HepG2 (cell line): ENCODE results near the gene DQX1. TPM values are rescaled to one million over a fixed set of nuclear protein-coding genes. Genes with fewer than 3 reads are reported as not detected.

Experiments
- BCL6 ChIP-seq: IDR thresholded peaks from 2 replicates; pipeline ENCODE4 v1.6.1; 2016; ENCODE audit warnings: missing genetic modification reagents, missing compliant biosample characterization
- HOXA9 ChIP-seq: sonication (generic); formaldehyde crosslinking; IDR thresholded peaks from 2 replicates; pipeline ENCODE4 v1.8.1; 2022; ENCODE audit warnings: missing genetic modification reagents, mild to moderate bottlenecking, moderate library complexity, borderline replicate concordance
- JARID2 ChIP-seq: sonication (generic); formaldehyde crosslinking; IDR thresholded peaks from 2 replicates; pipeline ENCODE4 v1.8.1; 2023; ENCODE audit warnings: missing genetic modification reagents, inconsistent platforms; ENCODE audit not compliant: insufficient replicate concordance
- KAT7 ChIP-seq: IDR thresholded peaks from 2 replicates; pipeline ENCODE4 v1.6.1; 2018; ENCODE audit warnings: borderline replicate concordance, missing compliant biosample characterization
- KLF16 ChIP-seq, 2 experiments: sonication (generic) in 1 of 2; formaldehyde crosslinking in 1 of 2; IDR thresholded peaks; 2 replicates each; pipeline versions ENCODE4 v1.6.1 to v1.8.0; 2016 to 2023; ENCODE audit warnings: missing genetic modification reagents in 2 of 2, missing compliant biosample characterization in 1 of 2
- NBN ChIP-seq: fragments of 450-650 bp; conservative IDR thresholded peaks from 2 replicates; pipeline ENCODE4 v1.6.1; 2017
- NKX3-1 ChIP-seq: sonication (generic); formaldehyde crosslinking; IDR thresholded peaks from 2 replicates; pipeline ENCODE4 v1.5.0; 2020; ENCODE audit warnings: missing genetic modification reagents
- NPAS2 ChIP-seq: sonication (generic); formaldehyde crosslinking; IDR thresholded peaks from 2 replicates; pipeline ENCODE4 v1.8.0; 2022; ENCODE audit warnings: mild to moderate bottlenecking, missing genetic modification reagents, borderline replicate concordance
- PAX8 ChIP-seq: sonication (generic); formaldehyde crosslinking; IDR thresholded peaks from 2 replicates; pipeline ENCODE4 v1.8.0; 2022; ENCODE audit warnings: mild to moderate bottlenecking, missing genetic modification reagents, borderline replicate concordance
- SMAD3 ChIP-seq: sonication (generic); formaldehyde crosslinking; IDR thresholded peaks from 2 replicates; pipeline ENCODE4 v1.4.0; 2020; ENCODE audit warnings: missing genetic modification reagents
- SMARCC2 ChIP-seq: fragments of 450-650 bp; IDR thresholded peaks from 2 replicates; pipeline ENCODE4 v1.6.1; 2017; ENCODE audit warnings: antibody characterized with exemption, mild to moderate bottlenecking
- SMC3 ChIP-seq: IDR thresholded peaks from 2 replicates; pipeline ENCODE4 v1.6.1; 2011; ENCODE audit warnings: low read length, improper control_type of control experiment
- SP4 ChIP-seq: sonication (generic); formaldehyde crosslinking; IDR thresholded peaks from 2 replicates; pipeline ENCODE4 v1.8.1; 2023; ENCODE audit warnings: mild to moderate bottlenecking, missing genetic modification reagents
- TBL1XR1 ChIP-seq: fragments of 150-350 bp; IDR thresholded peaks from 2 replicates; pipeline ENCODE4 v1.6.1; 2014; ENCODE audit warnings: borderline replicate concordance, low read length; ENCODE audit not compliant: partially characterized antibody
- ZNF136 ChIP-seq: sonication (generic); formaldehyde crosslinking; IDR thresholded peaks from 2 replicates; pipeline ENCODE4 v1.8.1; 2022; ENCODE audit warnings: low read depth, mild to moderate bottlenecking, moderate library complexity, missing genetic modification reagents
- ZNF224 ChIP-seq: sonication (generic); formaldehyde crosslinking; IDR thresholded peaks from 2 replicates; pipeline ENCODE4 v1.5.0; 2020; ENCODE audit warnings: mild to moderate bottlenecking, missing genetic modification reagents
- ZZZ3 ChIP-seq: sonication (generic); formaldehyde crosslinking; IDR thresholded peaks from 2 replicates; pipeline ENCODE4 v1.4.0; 2020; ENCODE audit warnings: missing genetic modification reagents, mild to moderate bottlenecking, borderline replicate concordance
- polyA plus RNA-seq, 8 experiments: library from polyadenylated mRNA; depleted of rRNA in 3 of 8; stranded (reverse) in 7 of 8; unstranded in 1 of 8; fragments of >200 nt; fragmentation: Illumina TruSeq in 4 of 8; extraction: Trizol in 4 of 8; gene quantifications; 2 replicates each; pipeline versions ENCODE4 v1.2.1 to v1.2.3, GENCODE V29; 2011 to 2016; ENCODE audit warnings: low read depth in 4 of 8, missing spikeins in 1 of 8, mixed read lengths in 1 of 8; ENCODE audit not compliant: insufficient read depth in 1 of 8
- total RNA-seq, 5 experiments: library from RNA; depleted of rRNA; stranded (reverse); fragments of >200 nt; fragmentation: Illumina TruSeq; extraction: Trizol; gene quantifications; 2 replicates each; pipeline ENCODE4 v1.2.3, GENCODE V29; 2016; ENCODE audit warnings: low read depth in 1 of 5
- TF ChIP-seq, protein P1 (sequence below): sonication (generic); formaldehyde crosslinking; IDR thresholded peaks from 2 replicates; pipeline ENCODE4 v1.5.0; 2020; ENCODE audit warnings: mild to moderate bottlenecking, missing genetic modification reagents
- TF ChIP-seq, protein P2 (sequence below): sonication (generic); formaldehyde crosslinking; IDR thresholded peaks from 2 replicates; pipeline ENCODE4 v1.5.0; 2020; ENCODE audit warnings: missing genetic modification reagents
- TF ChIP-seq, protein P3 (sequence below): sonication (generic); formaldehyde crosslinking; IDR thresholded peaks from 2 replicates; pipeline ENCODE4 v1.5.1; 2020; ENCODE audit warnings: missing genetic modification reagents, mild to moderate bottlenecking, borderline replicate concordance
- TF ChIP-seq, protein P4 (sequence below): IDR thresholded peaks from 2 replicates; pipeline ENCODE4 v1.6.1; 2016
- TF ChIP-seq, protein P5 (sequence below): IDR thresholded peaks from 2 replicates; pipeline ENCODE4 v1.6.1; 2016; ENCODE audit warnings: low read depth, control low read depth

DQX1 gene
- total and polyA plus RNA-seq, 2 of the 13 experiments (the other 11 are each of a cell fraction or from before 2014, with no cell fraction given), result 27.6 to 89.8 TPM

DNA sequence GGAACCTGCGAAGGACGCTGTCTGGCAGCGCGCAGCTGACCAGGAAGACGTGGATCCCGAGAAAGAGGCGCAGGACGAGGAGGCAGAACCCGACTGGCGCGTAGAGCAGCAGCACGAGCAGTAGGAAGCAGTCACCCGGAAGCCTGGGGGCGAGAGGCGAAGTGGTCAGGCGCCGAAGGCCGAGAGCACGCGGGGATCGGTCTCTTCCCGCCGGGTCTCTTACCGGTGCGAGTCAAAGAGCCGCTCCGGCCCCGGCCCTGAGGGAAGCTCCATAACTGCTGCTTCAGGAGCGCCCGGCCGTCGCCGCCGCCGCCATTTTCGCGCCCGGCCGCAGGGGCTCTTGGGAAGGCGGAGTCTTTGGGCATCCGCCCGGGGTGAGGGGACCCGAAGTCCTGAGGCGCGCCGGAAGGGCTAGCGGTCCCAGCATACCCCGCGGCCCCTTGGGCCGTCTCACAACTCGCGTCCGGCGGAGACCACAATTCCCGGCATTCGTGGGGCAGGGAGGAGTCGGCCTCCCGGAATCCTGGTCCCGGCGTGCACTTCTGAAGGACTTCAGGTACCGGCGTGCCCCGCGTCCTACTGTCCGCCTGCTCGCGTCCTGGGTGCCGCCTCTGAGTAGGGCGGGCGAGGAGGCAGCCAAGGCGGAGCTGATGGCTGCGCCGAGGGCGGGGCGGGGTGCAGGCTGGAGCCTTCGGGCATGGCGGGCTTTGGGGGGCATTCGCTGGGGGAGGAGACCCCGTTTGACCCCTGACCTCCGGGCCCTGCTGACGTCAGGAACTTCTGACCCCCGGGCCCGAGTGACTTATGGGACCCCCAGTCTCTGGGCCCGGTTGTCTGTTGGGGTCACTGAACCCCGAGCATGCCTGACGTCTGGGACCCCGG is 3.6 kb upstream of the DQX1 start, which contains the start of the genes AUP1 and HTRA2 (continued):
- TF ChIP-seq, protein P1, sequence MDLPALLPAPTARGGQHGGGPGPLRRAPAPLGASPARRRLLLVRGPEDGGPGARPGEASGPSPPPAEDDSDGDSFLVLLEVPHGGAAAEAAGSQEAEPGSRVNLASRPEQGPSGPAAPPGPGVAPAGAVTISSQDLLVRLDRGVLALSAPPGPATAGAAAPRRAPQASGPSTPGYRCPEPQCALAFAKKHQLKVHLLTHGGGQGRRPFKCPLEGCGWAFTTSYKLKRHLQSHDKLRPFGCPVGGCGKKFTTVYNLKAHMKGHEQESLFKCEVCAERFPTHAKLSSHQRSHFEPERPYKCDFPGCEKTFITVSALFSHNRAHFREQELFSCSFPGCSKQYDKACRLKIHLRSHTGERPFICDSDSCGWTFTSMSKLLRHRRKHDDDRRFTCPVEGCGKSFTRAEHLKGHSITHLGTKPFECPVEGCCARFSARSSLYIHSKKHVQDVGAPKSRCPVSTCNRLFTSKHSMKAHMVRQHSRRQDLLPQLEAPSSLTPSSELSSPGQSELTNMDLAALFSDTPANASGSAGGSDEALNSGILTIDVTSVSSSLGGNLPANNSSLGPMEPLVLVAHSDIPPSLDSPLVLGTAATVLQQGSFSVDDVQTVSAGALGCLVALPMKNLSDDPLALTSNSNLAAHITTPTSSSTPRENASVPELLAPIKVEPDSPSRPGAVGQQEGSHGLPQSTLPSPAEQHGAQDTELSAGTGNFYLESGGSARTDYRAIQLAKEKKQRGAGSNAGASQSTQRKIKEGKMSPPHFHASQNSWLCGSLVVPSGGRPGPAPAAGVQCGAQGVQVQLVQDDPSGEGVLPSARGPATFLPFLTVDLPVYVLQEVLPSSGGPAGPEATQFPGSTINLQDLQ (CRISPR knock-in tag), result no peak; the same call in 1 of the 2 replicates
- TF ChIP-seq, protein P2, sequence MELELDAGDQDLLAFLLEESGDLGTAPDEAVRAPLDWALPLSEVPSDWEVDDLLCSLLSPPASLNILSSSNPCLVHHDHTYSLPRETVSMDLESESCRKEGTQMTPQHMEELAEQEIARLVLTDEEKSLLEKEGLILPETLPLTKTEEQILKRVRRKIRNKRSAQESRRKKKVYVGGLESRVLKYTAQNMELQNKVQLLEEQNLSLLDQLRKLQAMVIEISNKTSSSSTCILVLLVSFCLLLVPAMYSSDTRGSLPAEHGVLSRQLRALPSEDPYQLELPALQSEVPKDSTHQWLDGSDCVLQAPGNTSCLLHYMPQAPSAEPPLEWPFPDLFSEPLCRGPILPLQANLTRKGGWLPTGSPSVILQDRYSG (CRISPR knock-in tag), result peak; percentile 93
- no peak for TF ChIP-seq SMARCC2
- TF ChIP-seq SMAD3 (CRISPR knock-in tag), result peak; percentile 76; the same call in 1 of the 2 replicates
- no peak; the same call in 1 of the 2 replicates for TF ChIP-seq ZZZ3 (CRISPR knock-in tag)
- TF ChIP-seq KLF16 (CRISPR knock-in tag; IDR thresholded peaks at IDR 0.05), result peak; percentile 88 to 90; a peak in 3 of 4 replicates
- no peak for TF ChIP-seq NPAS2
- TF ChIP-seq JARID2 (CRISPR knock-in tag), result peak; percentile 16
- peak; percentile 88 for TF ChIP-seq SP4 (CRISPR knock-in tag)
- TF ChIP-seq, protein P3, sequence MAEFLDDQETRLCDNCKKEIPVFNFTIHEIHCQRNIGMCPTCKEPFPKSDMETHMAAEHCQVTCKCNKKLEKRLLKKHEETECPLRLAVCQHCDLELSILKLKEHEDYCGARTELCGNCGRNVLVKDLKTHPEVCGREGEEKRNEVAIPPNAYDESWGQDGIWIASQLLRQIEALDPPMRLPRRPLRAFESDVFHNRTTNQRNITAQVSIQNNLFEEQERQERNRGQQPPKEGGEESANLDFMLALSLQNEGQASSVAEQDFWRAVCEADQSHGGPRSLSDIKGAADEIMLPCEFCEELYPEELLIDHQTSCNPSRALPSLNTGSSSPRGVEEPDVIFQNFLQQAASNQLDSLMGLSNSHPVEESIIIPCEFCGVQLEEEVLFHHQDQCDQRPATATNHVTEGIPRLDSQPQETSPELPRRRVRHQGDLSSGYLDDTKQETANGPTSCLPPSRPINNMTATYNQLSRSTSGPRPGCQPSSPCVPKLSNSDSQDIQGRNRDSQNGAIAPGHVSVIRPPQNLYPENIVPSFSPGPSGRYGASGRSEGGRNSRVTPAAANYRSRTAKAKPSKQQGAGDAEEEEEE (CRISPR knock-in tag), result no peak; the same call in 1 of the 2 replicates
- peak; percentile 25; the same call in 1 of the 2 replicates for TF ChIP-seq PAX8 (CRISPR knock-in tag)
- TF ChIP-seq KAT7 (CRISPR knock-in tag), result peak; percentile 80; the same call in 1 of the 2 replicates
- TF ChIP-seq SMC3, result no peak
- no peak for TF ChIP-seq NBN
- peak; percentile 76 for TF ChIP-seq TBL1XR1
- TF ChIP-seq, protein P4, sequence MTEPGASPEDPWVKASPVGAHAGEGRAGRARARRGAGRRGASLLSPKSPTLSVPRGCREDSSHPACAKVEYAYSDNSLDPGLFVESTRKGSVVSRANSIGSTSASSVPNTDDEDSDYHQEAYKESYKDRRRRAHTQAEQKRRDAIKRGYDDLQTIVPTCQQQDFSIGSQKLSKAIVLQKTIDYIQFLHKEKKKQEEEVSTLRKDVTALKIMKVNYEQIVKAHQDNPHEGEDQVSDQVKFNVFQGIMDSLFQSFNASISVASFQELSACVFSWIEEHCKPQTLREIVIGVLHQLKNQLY (CRISPR knock-in tag), result peak; percentile 14; the same call in 1 of the 2 replicates
- peak; percentile 80 for TF ChIP-seq HOXA9 (CRISPR knock-in tag)
- TF ChIP-seq BCL6 (CRISPR knock-in tag), result 0 out of 2 replicates have a peak, but pooled peaks have one; percentile 27
- TF ChIP-seq, protein P5, sequence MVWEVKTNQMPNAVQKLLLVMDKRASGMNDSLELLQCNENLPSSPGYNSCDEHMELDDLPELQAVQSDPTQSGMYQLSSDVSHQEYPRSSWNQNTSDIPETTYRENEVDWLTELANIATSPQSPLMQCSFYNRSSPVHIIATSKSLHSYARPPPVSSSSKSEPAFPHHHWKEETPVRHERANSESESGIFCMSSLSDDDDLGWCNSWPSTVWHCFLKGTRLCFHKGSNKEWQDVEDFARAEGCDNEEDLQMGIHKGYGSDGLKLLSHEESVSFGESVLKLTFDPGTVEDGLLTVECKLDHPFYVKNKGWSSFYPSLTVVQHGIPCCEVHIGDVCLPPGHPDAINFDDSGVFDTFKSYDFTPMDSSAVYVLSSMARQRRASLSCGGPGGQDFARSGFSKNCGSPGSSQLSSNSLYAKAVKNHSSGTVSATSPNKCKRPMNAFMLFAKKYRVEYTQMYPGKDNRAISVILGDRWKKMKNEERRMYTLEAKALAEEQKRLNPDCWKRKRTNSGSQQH (CRISPR knock-in tag), result peak; percentile 69; the same call in 1 of the 2 replicates
- TF ChIP-seq NKX3-1, result 0 out of 2 replicates have a peak, but pooled peaks have one; percentile 31
- TF ChIP-seq ZNF136 (CRISPR knock-in tag), result peak; percentile 93
- no peak; the same call in 1 of the 2 replicates for TF ChIP-seq ZNF224
